ENCODE data around the gene CSPG4.
"Not testable (repeated sequence)": the region's sequence is repeated elsewhere in the genome, so short reads cannot be mapped to it uniquely, and the experiment has no call there.

CSPG4 gene

DNA sequence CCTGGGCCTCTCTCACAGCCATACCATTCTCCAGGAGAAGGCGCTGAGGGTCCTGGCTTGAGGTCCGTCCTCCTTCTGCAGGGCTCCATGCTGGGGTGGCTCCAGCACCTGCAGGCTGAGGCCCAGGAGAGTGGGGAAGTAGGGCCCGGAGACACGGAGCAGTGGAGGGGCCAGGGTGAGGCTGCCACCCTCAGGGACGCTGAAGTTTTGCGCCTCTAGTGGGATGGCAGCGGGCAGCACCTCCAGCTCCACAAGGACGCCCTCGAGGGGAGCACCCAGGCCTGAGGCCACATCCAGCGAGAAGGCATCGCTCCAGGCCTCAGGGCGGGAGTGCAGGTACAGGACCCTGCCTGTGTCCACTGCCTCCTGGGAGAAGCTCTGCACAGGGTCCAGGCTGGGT, 27.5 kb downstream of the CSPG4 start:
- Histone ChIP-seq H3K4me3 (ENCODE audit: low read length) (no peak overlapping the region), H3K36me3 (replicated peaks; ENCODE audit: insufficient read depth, low read length) (no peaks in the 10 kb centered on the region), H3K9me2 (replicated peaks; ENCODE audit: insufficient read depth, low read length) (no peaks in the 10 kb centered on the region), H3K4me1 (ENCODE audit: low read length) (no peaks in the 10 kb centered on the region), H3K79me2 (ENCODE audit: low read length) (no peaks in the 10 kb centered on the region), H3K27ac (ENCODE audit: low read length) (no peak overlapping the region), H3K4me2 (ENCODE audit: low read depth, low read length) (no peak overlapping the region), H4K20me1 (ENCODE audit: insufficient read depth, low read length) (no peaks in the 10 kb centered on the region), H3K9me3 (replicated peaks; ENCODE audit: insufficient read depth, low read length) (no peaks in the 10 kb centered on the region), H3K9ac (ENCODE audit: low read length) (no peak overlapping the region), H2AFZ (ENCODE audit: low read length) (no peak overlapping the region), H3F3A (ENCODE audit: insufficient read depth, low read length) (no peaks in the 10 kb centered on the region), H3K27me3 (replicated peaks; ENCODE audit: insufficient read depth, low read length) (peaks cover 7% of the 10 kb centered on the region; the same call in 1 of the 2 replicates)
- DNase-seq = no peak
- no peak for TF ChIP-seq EZH2 (optimal IDR thresholded peaks at IDR 0.05; ENCODE audit: low read depth, low read length)
- TF ChIP-seq, protein P1, sequence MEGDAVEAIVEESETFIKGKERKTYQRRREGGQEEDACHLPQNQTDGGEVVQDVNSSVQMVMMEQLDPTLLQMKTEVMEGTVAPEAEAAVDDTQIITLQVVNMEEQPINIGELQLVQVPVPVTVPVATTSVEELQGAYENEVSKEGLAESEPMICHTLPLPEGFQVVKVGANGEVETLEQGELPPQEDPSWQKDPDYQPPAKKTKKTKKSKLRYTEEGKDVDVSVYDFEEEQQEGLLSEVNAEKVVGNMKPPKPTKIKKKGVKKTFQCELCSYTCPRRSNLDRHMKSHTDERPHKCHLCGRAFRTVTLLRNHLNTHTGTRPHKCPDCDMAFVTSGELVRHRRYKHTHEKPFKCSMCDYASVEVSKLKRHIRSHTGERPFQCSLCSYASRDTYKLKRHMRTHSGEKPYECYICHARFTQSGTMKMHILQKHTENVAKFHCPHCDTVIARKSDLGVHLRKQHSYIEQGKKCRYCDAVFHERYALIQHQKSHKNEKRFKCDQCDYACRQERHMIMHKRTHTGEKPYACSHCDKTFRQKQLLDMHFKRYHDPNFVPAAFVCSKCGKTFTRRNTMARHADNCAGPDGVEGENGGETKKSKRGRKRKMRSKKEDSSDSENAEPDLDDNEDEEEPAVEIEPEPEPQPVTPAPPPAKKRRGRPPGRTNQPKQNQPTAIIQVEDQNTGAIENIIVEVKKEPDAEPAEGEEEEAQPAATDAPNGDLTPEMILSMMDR (IDR thresholded peaks at IDR 0.05; ENCODE audit: low read length) = no peak
- TF ChIP-seq EZH2phosphoT487 (IDR thresholded peaks at IDR 0.05; ENCODE audit: low read length) = no peak

DNA sequence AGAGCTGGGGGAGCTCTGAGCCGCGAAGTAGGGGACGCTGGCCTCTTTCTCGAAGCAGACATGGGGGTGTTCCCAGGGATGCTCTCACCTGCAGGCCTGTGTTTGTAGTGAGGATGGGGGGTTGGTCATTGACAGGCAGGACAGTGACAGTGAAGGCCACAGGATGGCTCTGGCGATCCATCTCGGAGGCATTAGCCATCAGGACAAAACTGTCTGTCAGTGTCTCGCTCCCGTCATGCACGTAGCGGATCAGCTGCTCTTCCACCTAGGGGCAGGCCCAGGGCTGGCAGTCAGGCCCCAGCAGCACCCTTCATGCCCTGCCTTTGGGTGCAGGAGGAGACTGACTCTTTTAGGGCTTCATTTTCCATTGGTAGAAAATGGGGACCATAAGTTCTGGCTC, 28.0 kb downstream of the CSPG4 start:
- no peak overlapping the region for H3K9ac ChIP-seq (ENCODE audit: low read length)
- no peak for DNase-seq
- H3K4me2 ChIP-seq (ENCODE audit: low read depth, low read length) = no peak overlapping the region
- no peaks in the 10 kb centered on the region for H3K4me1 ChIP-seq (ENCODE audit: low read length)
- H3K27ac ChIP-seq (ENCODE audit: low read length) = no peak overlapping the region
- no peaks in the 10 kb centered on the region for H4K20me1 ChIP-seq (ENCODE audit: insufficient read depth, low read length)
- no peak overlapping the region for H3K4me3 ChIP-seq (ENCODE audit: low read length)
- TF ChIP-seq EZH2phosphoT487 (IDR thresholded peaks at IDR 0.05; ENCODE audit: low read length) (no peak), EZH2 (optimal IDR thresholded peaks at IDR 0.05; ENCODE audit: low read depth, low read length) (no peak)
- TF ChIP-seq, protein P1 (IDR thresholded peaks at IDR 0.05; ENCODE audit: low read length) = no peak
- H3K79me2 ChIP-seq (ENCODE audit: low read length) = no peaks in the 10 kb centered on the region
- H3K9me3 ChIP-seq (replicated peaks; ENCODE audit: insufficient read depth, low read length) = no peaks in the 10 kb centered on the region
- H3K27me3 ChIP-seq (replicated peaks; ENCODE audit: insufficient read depth, low read length) = peaks cover 7% of the 10 kb centered on the region; the same call in 1 of the 2 replicates
- H2AFZ ChIP-seq (ENCODE audit: low read length) = no peak overlapping the region
- no peaks in the 10 kb centered on the region for H3F3A ChIP-seq (ENCODE audit: insufficient read depth, low read length)
- H3K36me3 ChIP-seq (replicated peaks; ENCODE audit: insufficient read depth, low read length) = no peaks in the 10 kb centered on the region
- no peaks in the 10 kb centered on the region for H3K9me2 ChIP-seq (replicated peaks; ENCODE audit: insufficient read depth, low read length)

DNA sequence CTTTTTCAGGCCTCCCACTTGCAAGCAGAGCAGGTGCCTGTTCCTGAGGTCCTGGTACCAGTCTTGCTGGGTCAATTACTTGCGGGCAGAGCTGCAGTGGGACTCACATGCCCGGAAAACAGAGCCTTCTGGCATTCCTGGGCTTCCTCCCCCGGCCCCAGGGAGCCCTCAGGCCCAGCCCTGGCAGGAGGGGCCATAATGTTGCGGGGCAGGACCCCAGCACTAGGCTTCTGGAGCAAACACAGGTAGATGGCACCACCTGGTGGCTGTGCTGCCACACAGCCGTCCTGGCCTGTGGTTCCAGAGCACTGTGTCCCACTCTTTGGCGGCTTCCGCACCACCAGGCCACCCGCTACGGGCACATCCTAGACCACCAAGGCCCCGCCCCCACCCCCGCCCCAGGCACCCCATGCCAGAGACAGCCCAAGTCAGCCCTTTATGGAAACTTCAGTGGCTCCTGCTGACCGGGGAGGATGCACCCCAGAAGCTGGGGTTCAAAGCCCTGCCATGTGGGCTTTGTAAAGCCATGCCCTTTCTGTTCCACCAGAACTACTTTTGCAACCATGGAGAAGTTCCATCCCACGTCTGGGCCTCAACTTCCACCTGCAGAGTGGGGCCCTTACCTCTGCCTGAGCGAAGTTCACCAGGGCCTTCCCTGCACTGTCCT, 28.9 kb downstream of the CSPG4 start:
- not testable (repeated sequence) for H3K9me3 ChIP-seq (replicated peaks; ENCODE audit: insufficient read depth, low read length); H3F3A ChIP-seq (ENCODE audit: insufficient read depth, low read length); H3K9me2 ChIP-seq (replicated peaks; ENCODE audit: insufficient read depth, low read length); H3K9ac ChIP-seq (ENCODE audit: low read length); H3K4me2 ChIP-seq (ENCODE audit: low read depth, low read length); H4K20me1 ChIP-seq (ENCODE audit: insufficient read depth, low read length); H3K4me1 ChIP-seq (ENCODE audit: low read length); H3K36me3 ChIP-seq (replicated peaks; ENCODE audit: insufficient read depth, low read length); H3K27ac ChIP-seq (ENCODE audit: low read length); H3K4me3 ChIP-seq (ENCODE audit: low read length); H3K79me2 ChIP-seq (ENCODE audit: low read length); H2AFZ ChIP-seq (ENCODE audit: low read length); H3K27me3 ChIP-seq (replicated peaks; ENCODE audit: insufficient read depth, low read length)
- peak; percentile 42 for DNase-seq
- TF ChIP-seq, protein P1 (IDR thresholded peaks at IDR 0.05; ENCODE audit: low read length) = peak; percentile 59

All from MM.1S (cell line).